ENCODE results near the gene KCNB1. TPM values are rescaled to one million over a fixed set of nuclear protein-coding genes. Genes with fewer than 3 reads are reported as not detected.
A peak's percentile ranks its signal among the peaks of the same experiment; 100 is the strongest.

Gene KCNB1
- total RNA-seq, 1 donor from 2014 or later: 1.3 TPM

DNA sequence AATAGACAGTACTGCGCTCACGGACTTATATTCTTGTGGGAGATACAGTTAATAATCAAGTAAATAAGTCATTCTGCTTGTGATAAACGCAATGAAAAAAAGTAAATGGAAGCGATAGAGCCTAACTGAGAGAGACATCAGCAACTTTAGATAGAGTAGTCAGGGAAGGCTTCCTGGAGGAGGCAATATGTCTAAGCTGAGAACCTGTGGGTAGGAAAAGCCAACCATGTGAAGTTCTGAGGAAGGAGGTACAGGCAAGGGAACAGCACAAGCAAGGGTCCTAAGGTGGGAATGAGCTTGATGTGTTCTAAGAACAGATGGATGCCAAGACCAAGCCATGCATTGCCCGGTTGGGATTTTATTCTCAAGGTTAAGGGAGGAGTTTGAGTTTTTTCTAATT lies 7.2 kb upstream of the KCNB1 start:
- no peak for DNase-seq (ENCODE audit: low spot score)
- peaks cover 66% of the 10 kb centered on the region for H3K27me3 Mint-ChIP-seq (ENCODE audit: low read depth)
- peaks cover 1% of the 10 kb centered on the region for H3K36me3 Mint-ChIP-seq (ENCODE audit: low read depth)
- H3K27ac Mint-ChIP-seq (ENCODE audit: unreplicated experiment): no peak overlapping the region
- TF ChIP-seq, protein P1, sequence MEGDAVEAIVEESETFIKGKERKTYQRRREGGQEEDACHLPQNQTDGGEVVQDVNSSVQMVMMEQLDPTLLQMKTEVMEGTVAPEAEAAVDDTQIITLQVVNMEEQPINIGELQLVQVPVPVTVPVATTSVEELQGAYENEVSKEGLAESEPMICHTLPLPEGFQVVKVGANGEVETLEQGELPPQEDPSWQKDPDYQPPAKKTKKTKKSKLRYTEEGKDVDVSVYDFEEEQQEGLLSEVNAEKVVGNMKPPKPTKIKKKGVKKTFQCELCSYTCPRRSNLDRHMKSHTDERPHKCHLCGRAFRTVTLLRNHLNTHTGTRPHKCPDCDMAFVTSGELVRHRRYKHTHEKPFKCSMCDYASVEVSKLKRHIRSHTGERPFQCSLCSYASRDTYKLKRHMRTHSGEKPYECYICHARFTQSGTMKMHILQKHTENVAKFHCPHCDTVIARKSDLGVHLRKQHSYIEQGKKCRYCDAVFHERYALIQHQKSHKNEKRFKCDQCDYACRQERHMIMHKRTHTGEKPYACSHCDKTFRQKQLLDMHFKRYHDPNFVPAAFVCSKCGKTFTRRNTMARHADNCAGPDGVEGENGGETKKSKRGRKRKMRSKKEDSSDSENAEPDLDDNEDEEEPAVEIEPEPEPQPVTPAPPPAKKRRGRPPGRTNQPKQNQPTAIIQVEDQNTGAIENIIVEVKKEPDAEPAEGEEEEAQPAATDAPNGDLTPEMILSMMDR (IDR thresholded peaks at IDR 0.05): no peak
- H3K4me3 Mint-ChIP-seq (ENCODE audit: unreplicated experiment): no peak overlapping the region
- H3K4me1 Mint-ChIP-seq (ENCODE audit: low read depth): peaks cover under 1% of the 10 kb centered on the region
- H3K9me3 Mint-ChIP-seq (ENCODE audit: low read depth): no peaks in the 10 kb centered on the region

DNA sequence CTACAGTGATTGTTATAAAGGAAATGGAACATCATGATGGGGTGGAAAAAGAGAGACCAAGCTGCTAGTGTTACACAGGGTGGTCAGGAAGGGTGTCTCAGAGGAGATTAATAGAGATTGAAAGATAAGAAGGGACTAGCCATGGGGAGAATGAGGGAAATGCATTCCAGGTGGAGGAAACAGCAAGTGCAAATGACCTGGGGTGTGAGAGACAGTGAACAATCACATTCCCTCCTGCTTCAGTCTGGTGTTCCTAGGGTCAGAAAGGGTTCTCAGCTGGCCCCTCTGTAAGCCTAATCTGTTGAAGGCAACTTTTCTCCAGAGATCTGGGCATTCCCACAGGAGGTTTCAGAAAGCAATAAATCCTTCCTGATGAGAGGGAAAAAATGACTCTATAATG lies 3.6 kb upstream of the KCNB1 start:
- Mint-ChIP-seq H3K4me1 (ENCODE audit: low read depth) (peaks cover 12% of the 10 kb centered on the region), H3K36me3 (ENCODE audit: low read depth) (peaks cover 1% of the 10 kb centered on the region), H3K4me3 (ENCODE audit: unreplicated experiment) (no peak overlapping the region), H3K9me3 (ENCODE audit: low read depth) (no peaks in the 10 kb centered on the region), H3K27me3 (ENCODE audit: low read depth) (peaks cover 53% of the 10 kb centered on the region), H3K27ac (ENCODE audit: unreplicated experiment) (no peak overlapping the region)
- DNase-seq (ENCODE audit: low spot score): no peak
- TF ChIP-seq, protein P1 (IDR thresholded peaks at IDR 0.05): no peak

GRCh38 chr20:49485563-49485962 lies 3.1 kb upstream of the KCNB1 start:
- H3K4me3 Mint-ChIP-seq (ENCODE audit: unreplicated experiment): no peak overlapping the region

GRCh38 chr20:49484180-49485140 lies 2.0 kb upstream of the KCNB1 start:
- no peaks in the 10 kb centered on the region for H3K9me3 Mint-ChIP-seq (ENCODE audit: low read depth)
- peak overlapping the region; percentile 82 for H3K4me3 Mint-ChIP-seq (ENCODE audit: unreplicated experiment)
- DNase-seq (ENCODE audit: low spot score): no peak
- peaks cover 46% of the 10 kb centered on the region for H3K27me3 Mint-ChIP-seq (ENCODE audit: low read depth)
- TF ChIP-seq, protein P1 (IDR thresholded peaks at IDR 0.05): peak; percentile 95
- H3K27ac Mint-ChIP-seq (ENCODE audit: unreplicated experiment): no peak overlapping the region
- H3K36me3 Mint-ChIP-seq (ENCODE audit: low read depth): peaks cover 1% of the 10 kb centered on the region
- peaks cover 12% of the 10 kb centered on the region for H3K4me1 Mint-ChIP-seq (ENCODE audit: low read depth)

More at GRCh38 chr20:49485563-49485962, 3.1 kb upstream of the KCNB1 start:
- TF ChIP-seq, protein P1 (IDR thresholded peaks at IDR 0.05): no peak
- Mint-ChIP-seq H3K9me3 (ENCODE audit: low read depth) (no peaks in the 10 kb centered on the region), H3K4me1 (ENCODE audit: low read depth) (peaks cover 12% of the 10 kb centered on the region), H3K36me3 (ENCODE audit: low read depth) (peaks cover 1% of the 10 kb centered on the region), H3K27me3 (ENCODE audit: low read depth) (peaks cover 52% of the 10 kb centered on the region), H3K27ac (ENCODE audit: unreplicated experiment) (no peak overlapping the region)
- DNase-seq (ENCODE audit: low spot score): no peak

- H3K9me3 Mint-ChIP-seq (ENCODE audit: low read depth): no peaks in the 10 kb centered on the region
- no peak for DNase-seq (ENCODE audit: low spot score)
- H3K4me3 Mint-ChIP-seq (ENCODE audit: unreplicated experiment): peak overlapping the region; percentile 35
These were observed 1.2 kb upstream of the KCNB1 start for GRCh38 chr20:49483696-49484123.

More at GRCh38 chr20:49483696-49484123, 1.2 kb upstream of the KCNB1 start:
- Mint-ChIP-seq H3K27me3 (ENCODE audit: low read depth) (peaks cover 40% of the 10 kb centered on the region), H3K27ac (ENCODE audit: unreplicated experiment) (no peak overlapping the region), H3K4me1 (ENCODE audit: low read depth) (peaks cover 12% of the 10 kb centered on the region), H3K36me3 (ENCODE audit: low read depth) (no peaks in the 10 kb centered on the region)
- TF ChIP-seq, protein P1 (IDR thresholded peaks at IDR 0.05): no peak

All from chondrocyte (in vitro differentiated cells).